ENCODE data around the gene WBP2. TPM values are rescaled to one million over a fixed set of nuclear protein-coding genes. Genes with fewer than 3 reads are reported as not detected.

The WBP2 gene
- total RNA-seq, 2 experiments from 2014 or later = 65.0 to 68.7 TPM

DNA sequence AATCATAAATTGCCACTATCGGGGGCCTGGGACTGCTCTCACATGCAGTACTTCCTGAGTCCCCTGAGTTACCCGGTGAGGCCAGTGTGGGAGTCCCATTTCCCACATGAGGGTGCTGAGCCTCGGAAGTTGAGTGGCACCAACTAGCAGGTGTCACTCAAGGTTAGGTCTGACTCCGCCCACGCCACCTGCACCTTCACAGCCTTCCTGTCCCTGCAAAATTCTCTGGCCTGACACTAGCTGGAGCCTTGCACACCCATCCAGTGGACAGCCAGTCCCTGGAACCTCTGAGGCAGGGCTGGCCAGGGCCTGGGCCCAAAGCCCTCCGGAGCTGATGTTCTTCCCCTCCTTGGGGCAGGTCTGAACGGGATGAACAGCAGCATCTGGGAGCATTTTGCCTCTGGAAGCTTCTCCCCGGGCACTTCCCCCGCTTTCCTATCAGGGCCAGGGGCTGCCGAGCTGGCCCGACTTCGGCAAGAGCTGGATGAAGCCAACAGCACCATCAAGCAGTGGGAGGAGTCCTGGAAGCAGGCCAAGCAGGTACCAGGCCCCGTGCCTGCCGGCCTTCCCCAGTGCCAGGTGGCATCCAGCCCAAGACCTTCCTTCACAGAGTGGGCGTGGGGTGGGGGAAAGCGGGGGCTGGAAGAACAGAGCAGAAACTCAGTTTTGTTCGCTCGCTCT lies 32.9 kb downstream of the WBP2 start:
- Mint-ChIP-seq H3K36me3 (ENCODE audit: low read depth) (peaks cover 7% of the 10 kb centered on the region), H3K27ac (peak overlapping the region; percentile 64), H3K27me3 (ENCODE audit: low read depth) (no peaks in the 10 kb centered on the region), H3K4me1 (ENCODE audit: low read depth) (peaks cover 22% of the 10 kb centered on the region), H3K9me3 (no peaks in the 10 kb centered on the region), H3K4me3 (no peak overlapping the region)
- CTCF ChIA-PET = interaction anchor here (1.2 to 2.5 kb wide), 3 partner anchors 24 to 69 kb away, joined by 3 to 8 read pairs (median 7); no protein-coding TSS in a partner anchor
- intact Hi-C loops (cut with micrococcal nuclease) = no loop called here
- DNase-seq = peak; percentile 56

GRCh38 chr17:75821552-75821951 lies 33.6 kb downstream of the WBP2 start:
- H3K4me3 Mint-ChIP-seq = no peak overlapping the region
- H3K27me3 Mint-ChIP-seq (ENCODE audit: low read depth) = no peaks in the 10 kb centered on the region
- CTCF ChIA-PET = interaction anchor here (1.2 to 2.5 kb wide), 3 partner anchors 25 to 68 kb away, joined by 3 to 8 read pairs (median 7); no protein-coding TSS in a partner anchor
- H3K4me1 Mint-ChIP-seq (ENCODE audit: low read depth) = peaks cover 21% of the 10 kb centered on the region
- peak overlapping the region; percentile 64 for H3K27ac Mint-ChIP-seq
- DNase-seq = no peak
- intact Hi-C loops (cut with micrococcal nuclease) = no loop called here
- H3K9me3 Mint-ChIP-seq = no peaks in the 10 kb centered on the region
- peaks cover 7% of the 10 kb centered on the region for H3K36me3 Mint-ChIP-seq (ENCODE audit: low read depth)

DNA sequence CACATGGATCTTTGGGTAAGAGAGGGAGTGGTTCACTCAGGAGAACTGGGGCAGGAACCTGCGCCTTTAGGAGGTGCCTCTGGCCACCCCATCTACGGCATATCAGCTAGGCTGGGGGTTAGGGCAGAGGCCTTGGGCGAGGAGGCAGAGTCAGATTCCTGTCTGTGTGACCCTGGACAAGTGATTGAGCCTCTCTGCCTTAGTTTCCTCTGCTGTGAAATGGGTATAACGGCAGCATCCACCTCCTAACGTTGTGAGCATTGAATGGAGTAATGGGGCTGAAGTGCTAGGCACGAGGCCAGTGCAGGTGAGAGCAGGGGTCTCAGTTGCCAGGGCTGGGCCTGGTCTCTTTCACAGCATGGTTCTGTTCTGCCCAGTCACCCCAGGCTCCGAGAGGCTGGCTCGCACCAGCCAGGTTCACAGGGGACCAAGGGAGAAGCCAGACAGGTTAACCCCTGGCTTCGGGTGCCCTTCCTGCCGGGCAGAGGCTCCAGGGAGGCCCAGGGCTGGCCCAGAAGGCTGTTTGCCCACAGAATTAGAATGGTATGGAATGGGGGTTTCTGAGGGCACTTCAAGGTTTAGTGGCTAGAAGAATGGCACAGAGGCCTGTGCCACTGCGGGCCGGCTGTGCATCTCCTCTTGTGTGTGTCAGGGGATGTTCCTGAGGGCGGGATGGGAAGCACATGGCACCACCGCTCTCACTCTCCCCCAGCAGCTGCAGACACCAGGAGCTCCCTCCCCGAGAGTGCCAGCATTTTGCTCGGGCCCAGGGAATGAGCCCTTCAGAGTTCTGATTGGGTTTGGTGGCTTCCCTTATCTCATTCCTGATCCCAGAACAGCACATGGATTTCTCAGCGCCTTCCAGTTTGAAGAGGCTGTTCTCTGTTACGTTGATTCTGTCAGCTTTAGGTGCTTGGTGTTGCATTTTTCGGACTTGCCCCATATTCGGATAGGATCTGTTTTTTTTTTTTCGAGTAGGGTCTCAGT lies 34.7 kb downstream of the WBP2 start:
- Mint-ChIP-seq H3K4me1 (ENCODE audit: low read depth) (peaks cover 21% of the 10 kb centered on the region), H3K27me3 (ENCODE audit: low read depth) (no peaks in the 10 kb centered on the region), H3K27ac (peak overlapping the region; percentile 19), H3K4me3 (no peak overlapping the region), H3K36me3 (ENCODE audit: low read depth) (peaks cover 7% of the 10 kb centered on the region), H3K9me3 (no peaks in the 10 kb centered on the region)
- DNase-seq = no peak
- intact Hi-C loops (cut with micrococcal nuclease) = no loop called here
- CTCF ChIA-PET = interaction anchor here (0.6 to 2.1 kb wide), 2 partner anchors 22 to 67 kb away, joined by 3 to 7 read pairs; no protein-coding TSS in a partner anchor

DNA sequence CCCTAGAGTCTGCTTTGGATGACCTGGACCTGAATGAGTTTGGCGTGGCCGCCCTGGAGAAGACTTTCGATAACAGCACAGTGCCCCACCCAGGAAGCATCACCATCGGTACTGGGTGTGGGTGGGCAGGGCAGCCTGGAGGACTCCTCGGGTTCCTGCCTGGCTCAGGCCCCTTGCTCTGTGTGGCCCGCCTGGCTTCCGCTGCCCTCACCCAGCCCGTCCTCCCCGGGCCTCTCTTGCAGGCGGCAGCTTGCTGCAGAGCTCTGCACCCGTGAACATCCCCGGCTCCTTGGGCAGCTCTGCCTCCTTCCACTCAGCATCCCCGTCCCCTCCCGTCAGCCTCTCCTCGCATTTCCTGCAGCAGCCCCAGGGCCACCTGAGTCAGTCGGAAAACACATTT lies 35.5 kb downstream of the WBP2 start:
- CTCF ChIA-PET = no interaction called here
- no peak overlapping the region for H3K4me3 Mint-ChIP-seq
- peaks cover 19% of the 10 kb centered on the region for H3K4me1 Mint-ChIP-seq (ENCODE audit: low read depth)
- no peak for DNase-seq
- H3K27me3 Mint-ChIP-seq (ENCODE audit: low read depth) = no peaks in the 10 kb centered on the region
- H3K9me3 Mint-ChIP-seq = no peaks in the 10 kb centered on the region
- H3K27ac Mint-ChIP-seq = no peak overlapping the region
- H3K36me3 Mint-ChIP-seq (ENCODE audit: low read depth) = peaks cover 7% of the 10 kb centered on the region
- intact Hi-C loops (cut with micrococcal nuclease) = no loop called here

- Mint-ChIP-seq H3K4me3 (no peak overlapping the region), H3K36me3 (ENCODE audit: low read depth) (peaks cover 9% of the 10 kb centered on the region), H3K27ac (no peak overlapping the region), H3K27me3 (ENCODE audit: low read depth) (no peaks in the 10 kb centered on the region), H3K9me3 (no peaks in the 10 kb centered on the region), H3K4me1 (ENCODE audit: low read depth) (peaks cover 19% of the 10 kb centered on the region)
- CTCF ChIA-PET = no interaction called here
- DNase-seq = no peak
- intact Hi-C loops (cut with micrococcal nuclease) = no loop called here
Observed at GRCh38 chr17:75819116-75819515, 36.0 kb downstream of the WBP2 start.

- Mint-ChIP-seq H3K27me3 (ENCODE audit: low read depth) (no peaks in the 10 kb centered on the region), H3K27ac (no peak overlapping the region), H3K4me1 (ENCODE audit: low read depth) (peaks cover 19% of the 10 kb centered on the region), H3K36me3 (ENCODE audit: low read depth) (peaks cover 10% of the 10 kb centered on the region), H3K4me3 (no peak overlapping the region), H3K9me3 (no peaks in the 10 kb centered on the region)
- CTCF ChIA-PET = interaction anchor here (0.8 to 1.3 kb wide), 2 partner anchors 8 to 54 kb away, joined by 3 to 6 read pairs; partner anchors contain the start of gene GALK1
- DNase-seq = no peak
- intact Hi-C loops (cut with micrococcal nuclease) = no loop called here
Observed at GRCh38 chr17:75818326-75818885, 36.7 kb downstream of the WBP2 start.

DNA sequence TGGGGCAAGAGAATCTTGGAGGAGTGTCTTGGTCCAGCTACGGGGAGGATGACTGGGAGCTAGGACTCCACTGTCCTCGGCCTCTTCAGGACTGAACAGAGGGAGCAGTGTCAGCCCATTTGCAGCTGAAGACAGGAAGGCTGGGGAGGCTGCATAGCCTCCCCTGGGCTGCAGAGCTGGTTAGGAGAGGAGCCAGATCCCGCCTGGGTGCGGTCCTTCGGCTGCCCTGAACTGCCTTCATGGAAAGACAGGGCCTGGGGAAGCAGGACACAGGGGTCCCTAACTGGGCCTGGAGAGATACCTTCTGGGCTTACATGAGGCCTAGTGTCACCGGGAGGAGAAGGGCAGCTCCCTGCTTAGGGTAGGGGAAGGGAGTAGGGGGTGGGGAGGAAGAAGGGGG lies 37.6 kb downstream of the WBP2 start:
- intact Hi-C loops (cut with micrococcal nuclease) = no loop called here
- Mint-ChIP-seq H3K36me3 (ENCODE audit: low read depth) (peaks cover 10% of the 10 kb centered on the region), H3K4me3 (no peak overlapping the region), H3K9me3 (no peaks in the 10 kb centered on the region), H3K27ac (no peak overlapping the region), H3K27me3 (ENCODE audit: low read depth) (no peaks in the 10 kb centered on the region), H3K4me1 (ENCODE audit: low read depth) (peaks cover 18% of the 10 kb centered on the region)
- DNase-seq = no peak
- CTCF ChIA-PET = interaction anchor here (0.8 to 1.3 kb wide), 2 partner anchors 9 to 53 kb away, joined by 3 to 6 read pairs; partner anchors contain the start of gene GALK1

- CTCF ChIA-PET = no interaction called here
- Mint-ChIP-seq H3K27me3 (ENCODE audit: low read depth) (no peaks in the 10 kb centered on the region), H3K4me1 (ENCODE audit: low read depth) (peaks cover 9% of the 10 kb centered on the region), H3K4me3 (no peak overlapping the region), H3K36me3 (ENCODE audit: low read depth) (peaks cover 10% of the 10 kb centered on the region), H3K27ac (no peak overlapping the region), H3K9me3 (no peaks in the 10 kb centered on the region)
- intact Hi-C loops (cut with micrococcal nuclease) = no loop called here
- no peak for DNase-seq
Observed at GRCh38 chr17:75816693-75817092, 38.4 kb downstream of the WBP2 start.

DNA sequence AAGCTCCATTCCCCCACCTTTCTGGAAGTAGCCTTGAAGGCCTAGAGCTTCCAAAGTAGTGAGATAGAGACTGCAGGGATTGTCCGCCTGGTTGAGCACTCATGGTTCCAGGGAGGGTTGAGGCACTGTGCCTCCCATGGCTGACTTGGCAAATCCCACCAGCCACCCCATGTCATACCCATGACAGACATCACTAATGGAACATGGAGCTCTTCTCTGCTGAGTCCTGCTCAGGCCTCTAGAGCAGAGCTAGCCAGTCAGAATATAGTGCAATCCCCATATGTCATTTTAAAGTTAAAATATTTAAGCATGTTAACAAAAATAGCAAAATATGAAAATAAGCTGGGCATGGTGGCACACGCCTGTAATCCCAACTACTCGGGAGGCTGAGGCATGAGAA lies 39.7 kb downstream of the WBP2 start:
- Mint-ChIP-seq H3K9me3 (no peaks in the 10 kb centered on the region), H3K27ac (no peak overlapping the region), H3K4me3 (no peak overlapping the region), H3K27me3 (ENCODE audit: low read depth) (no peaks in the 10 kb centered on the region), H3K36me3 (ENCODE audit: low read depth) (peaks cover 6% of the 10 kb centered on the region), H3K4me1 (ENCODE audit: low read depth) (no peaks in the 10 kb centered on the region)
- CTCF ChIA-PET = interaction anchor here (1.0 kb wide), 1 partner anchor 12 kb away, joined by 3 read pairs; no protein-coding TSS in a partner anchor
- intact Hi-C loops (cut with micrococcal nuclease) = no loop called here
- no peak for DNase-seq

DNA sequence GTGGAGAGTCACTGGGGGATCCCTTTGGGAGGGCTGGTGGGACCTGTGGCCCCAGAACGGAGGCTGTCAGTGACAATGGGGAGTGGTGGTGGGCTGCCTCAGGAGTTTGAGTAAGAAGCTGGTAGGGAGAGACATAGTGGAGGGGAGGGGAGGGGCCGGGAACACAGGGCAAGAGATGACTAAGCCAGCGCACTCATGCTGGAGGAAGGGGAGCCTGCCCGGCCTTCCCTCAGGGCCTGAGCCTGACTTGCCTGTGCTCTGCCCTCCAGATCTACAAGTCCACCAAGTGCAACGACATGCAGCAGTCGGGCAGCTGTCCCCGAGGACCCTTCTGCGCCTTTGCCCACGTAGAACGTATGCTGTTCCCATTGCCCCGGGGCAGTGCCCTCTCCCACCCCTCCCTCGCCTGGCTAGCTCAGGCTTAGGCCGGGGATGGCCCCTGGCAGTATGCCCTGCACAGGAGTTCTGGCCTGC lies 40.2 kb downstream of the WBP2 start:
- H3K36me3 Mint-ChIP-seq (ENCODE audit: low read depth) = peaks cover 6% of the 10 kb centered on the region
- no peak overlapping the region for H3K27ac Mint-ChIP-seq
- intact Hi-C loops (cut with micrococcal nuclease) = no loop called here
- H3K4me1 Mint-ChIP-seq (ENCODE audit: low read depth) = no peaks in the 10 kb centered on the region
- no peak for DNase-seq
- H3K4me3 Mint-ChIP-seq = no peak overlapping the region
- H3K9me3 Mint-ChIP-seq = no peaks in the 10 kb centered on the region
- H3K27me3 Mint-ChIP-seq (ENCODE audit: low read depth) = no peaks in the 10 kb centered on the region
- CTCF ChIA-PET = no interaction called here

- intact Hi-C loops (cut with micrococcal nuclease) = no loop called here
- Mint-ChIP-seq H3K4me3 (no peak overlapping the region), H3K36me3 (ENCODE audit: low read depth) (peaks cover 2% of the 10 kb centered on the region), H3K27ac (no peak overlapping the region), H3K27me3 (ENCODE audit: low read depth) (no peaks in the 10 kb centered on the region), H3K9me3 (no peaks in the 10 kb centered on the region), H3K4me1 (ENCODE audit: low read depth) (no peaks in the 10 kb centered on the region)
- CTCF ChIA-PET = interaction anchor here (0.6 kb wide), 1 partner anchor 203 kb away, joined by 3 read pairs; no protein-coding TSS in a partner anchor
- no peak for DNase-seq
Observed at GRCh38 chr17:75814021-75814395, 41.1 kb downstream of the WBP2 start.
